ENCODE data around the gene PARP2. TPM values are rescaled to one million over a fixed set of nuclear protein-coding genes. Genes with fewer than 3 reads are reported as not detected.

Gene PARP2, protein sequence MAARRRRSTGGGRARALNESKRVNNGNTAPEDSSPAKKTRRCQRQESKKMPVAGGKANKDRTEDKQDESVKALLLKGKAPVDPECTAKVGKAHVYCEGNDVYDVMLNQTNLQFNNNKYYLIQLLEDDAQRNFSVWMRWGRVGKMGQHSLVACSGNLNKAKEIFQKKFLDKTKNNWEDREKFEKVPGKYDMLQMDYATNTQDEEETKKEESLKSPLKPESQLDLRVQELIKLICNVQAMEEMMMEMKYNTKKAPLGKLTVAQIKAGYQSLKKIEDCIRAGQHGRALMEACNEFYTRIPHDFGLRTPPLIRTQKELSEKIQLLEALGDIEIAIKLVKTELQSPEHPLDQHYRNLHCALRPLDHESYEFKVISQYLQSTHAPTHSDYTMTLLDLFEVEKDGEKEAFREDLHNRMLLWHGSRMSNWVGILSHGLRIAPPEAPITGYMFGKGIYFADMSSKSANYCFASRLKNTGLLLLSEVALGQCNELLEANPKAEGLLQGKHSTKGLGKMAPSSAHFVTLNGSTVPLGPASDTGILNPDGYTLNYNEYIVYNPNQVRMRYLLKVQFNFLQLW
- total RNA-seq (10 to 100 TPM in 7 of 9 donors, 1 to 10 TPM in 2; 6.8 to 20.0 (median 16.2) TPM), polyA plus RNA-seq (10 to 100 TPM; 10.1 to 21.1 TPM)
- long read RNA-seq, donor 1, transcript PARP2-202 (16 exons, 1,881 nt): major isoform, 9 of 13 reads
- long read RNA-seq, donor 1, partial matches to known transcripts: 4 of 13 reads
- long read RNA-seq, donor 1, other reads (novel, unspliced or antisense): 0 of 13 reads
- long read RNA-seq, donor 2, transcript PARP2-202 (16 exons, 1,881 nt): major isoform, 68 of 100 reads
- long read RNA-seq, donor 2, partial matches to known transcripts: 13 of 100 reads
- long read RNA-seq, donor 2, other reads (novel, unspliced or antisense): 18 of 100 reads
- long read RNA-seq, donor 3, transcript PARP2-201 (16 exons, 1,886 nt): major isoform, 7 of 11 reads
- long read RNA-seq, donor 3, partial matches to known transcripts: 2 of 11 reads
- long read RNA-seq, donor 3, other reads (novel, unspliced or antisense): 0 of 11 reads

DNA sequence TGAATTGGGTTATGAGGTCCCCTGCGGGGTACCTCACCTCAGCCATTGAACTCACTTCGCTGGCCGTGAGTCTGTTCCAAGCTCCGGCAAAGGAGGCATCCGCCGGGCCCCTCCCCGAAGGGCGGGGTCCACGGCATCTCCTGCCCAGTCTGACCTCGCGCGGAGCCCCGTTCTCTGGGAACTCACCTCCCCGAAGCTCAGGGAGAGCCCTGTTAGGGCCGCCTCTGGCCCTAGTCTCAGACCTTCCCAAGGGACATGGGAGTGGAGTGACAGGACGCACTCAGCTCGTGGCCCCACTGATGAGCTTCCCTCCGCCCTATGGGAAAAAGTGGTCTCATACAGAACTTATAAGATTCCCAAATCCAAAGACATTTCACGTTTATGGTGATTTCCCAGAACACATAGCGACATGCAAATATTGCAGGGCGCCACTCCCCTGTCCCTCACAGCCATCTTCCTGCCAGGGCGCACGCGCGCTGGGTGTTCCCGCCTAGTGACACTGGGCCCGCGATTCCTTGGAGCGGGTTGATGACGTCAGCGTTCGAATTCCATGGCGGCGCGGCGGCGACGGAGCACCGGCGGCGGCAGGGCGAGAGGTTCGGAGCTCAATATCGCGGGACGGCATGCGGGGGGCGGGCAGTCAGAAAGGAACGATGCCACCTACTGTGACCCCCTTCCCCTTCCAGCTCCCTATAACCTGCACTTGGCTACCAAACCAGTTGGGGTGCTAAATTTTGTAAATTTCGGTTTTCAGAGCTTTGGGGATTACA lies at the start of gene PARP2:
Gene PARP2 (plus strand): TSS at position 544 of the 770 bp plus-strand sequence. CDS start 7 bp downstream, at position 551.
- WGBS, 4 donors: 0% methylated on average over 44 to 50 of the region's 50 CpGs
- H3K4me3 ChIP-seq: peak within 1 kb of the TSS; percentile 52 to 88 (median 70)
- no peaks in the 10 kb centered on the region for H3K9me3 ChIP-seq
- peak; percentile 98 to 99 (median 98) for ATAC-seq
- peak within 1 kb of the TSS; percentile 73 to 98 (median 85) for H3K27ac ChIP-seq
- TF ChIP-seq, protein P1, sequence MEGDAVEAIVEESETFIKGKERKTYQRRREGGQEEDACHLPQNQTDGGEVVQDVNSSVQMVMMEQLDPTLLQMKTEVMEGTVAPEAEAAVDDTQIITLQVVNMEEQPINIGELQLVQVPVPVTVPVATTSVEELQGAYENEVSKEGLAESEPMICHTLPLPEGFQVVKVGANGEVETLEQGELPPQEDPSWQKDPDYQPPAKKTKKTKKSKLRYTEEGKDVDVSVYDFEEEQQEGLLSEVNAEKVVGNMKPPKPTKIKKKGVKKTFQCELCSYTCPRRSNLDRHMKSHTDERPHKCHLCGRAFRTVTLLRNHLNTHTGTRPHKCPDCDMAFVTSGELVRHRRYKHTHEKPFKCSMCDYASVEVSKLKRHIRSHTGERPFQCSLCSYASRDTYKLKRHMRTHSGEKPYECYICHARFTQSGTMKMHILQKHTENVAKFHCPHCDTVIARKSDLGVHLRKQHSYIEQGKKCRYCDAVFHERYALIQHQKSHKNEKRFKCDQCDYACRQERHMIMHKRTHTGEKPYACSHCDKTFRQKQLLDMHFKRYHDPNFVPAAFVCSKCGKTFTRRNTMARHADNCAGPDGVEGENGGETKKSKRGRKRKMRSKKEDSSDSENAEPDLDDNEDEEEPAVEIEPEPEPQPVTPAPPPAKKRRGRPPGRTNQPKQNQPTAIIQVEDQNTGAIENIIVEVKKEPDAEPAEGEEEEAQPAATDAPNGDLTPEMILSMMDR (IDR thresholded peaks at IDR 0.05): peak in 1 of 12 donors; percentile 11
- TF ChIP-seq POLR2A (IDR thresholded peaks at IDR 0.05): peak in 1 of 2 donors; percentile 85
- H3K36me3 ChIP-seq: peaks cover 0 to 34% (median 27%) of the 10 kb centered on the region in 9 donors
- no peaks in the 10 kb centered on the region for H3K27me3 ChIP-seq
- H3K4me1 ChIP-seq: peaks cover 0 to 13% (median 6%) of the 10 kb centered on the region in 12 donors
- peak; percentile 97 to 99 (median 98) for DNase-seq
- intact Hi-C loops (cut with DNase I): loop anchor here in 8 of 10 donors (1.0 to 10.0 kb wide), 14 partner anchors 10 to 340 kb away; partner anchors contain the start of genes APEX1 (in 6 of the 8), OSGEP (in 3 of the 8), CCNB1IP1 (in 2 of the 8) and TEP1 (in 2 of the 8)

DNA sequence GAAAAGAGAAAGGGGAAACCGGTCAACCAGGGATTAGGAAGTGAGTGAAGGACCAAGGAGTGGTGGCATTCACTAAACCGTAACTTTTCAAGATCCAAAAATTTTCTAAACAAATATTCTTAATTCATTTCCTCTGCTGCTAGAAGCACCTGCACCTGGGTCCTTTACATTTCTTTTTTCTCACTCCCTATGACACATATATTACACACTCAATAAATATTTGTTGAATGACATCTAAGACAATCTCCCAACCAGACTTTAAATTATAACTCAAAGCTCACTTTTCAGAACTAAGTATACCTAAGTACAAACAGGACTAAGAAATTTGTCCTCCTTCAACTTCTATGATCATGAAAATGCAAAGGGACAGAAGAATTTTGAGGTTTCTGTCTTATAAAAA lies 48.8 kb upstream of the PARP2 start:
- TF ChIP-seq, protein P1 (IDR thresholded peaks at IDR 0.05): no peak
- TF ChIP-seq POLR2A (IDR thresholded peaks at IDR 0.05): no peak
- no peak for ATAC-seq
- no peaks in the 10 kb centered on the region for H3K27me3 ChIP-seq
- H3K36me3 ChIP-seq: peaks cover 0 to 100% (median 99%) of the 10 kb centered on the region in 9 donors
- no peak for DNase-seq
- no peak overlapping the region for H3K4me3 ChIP-seq
- WGBS, 4 donors: 94 to 96% (median 96%) methylated on average over 2 of the region's 2 CpGs
- intact Hi-C loops (cut with DNase I): no loop called here
- no peaks in the 10 kb centered on the region for H3K4me1 ChIP-seq
- no peak overlapping the region for H3K27ac ChIP-seq
- no peaks in the 10 kb centered on the region for H3K9me3 ChIP-seq

DNA sequence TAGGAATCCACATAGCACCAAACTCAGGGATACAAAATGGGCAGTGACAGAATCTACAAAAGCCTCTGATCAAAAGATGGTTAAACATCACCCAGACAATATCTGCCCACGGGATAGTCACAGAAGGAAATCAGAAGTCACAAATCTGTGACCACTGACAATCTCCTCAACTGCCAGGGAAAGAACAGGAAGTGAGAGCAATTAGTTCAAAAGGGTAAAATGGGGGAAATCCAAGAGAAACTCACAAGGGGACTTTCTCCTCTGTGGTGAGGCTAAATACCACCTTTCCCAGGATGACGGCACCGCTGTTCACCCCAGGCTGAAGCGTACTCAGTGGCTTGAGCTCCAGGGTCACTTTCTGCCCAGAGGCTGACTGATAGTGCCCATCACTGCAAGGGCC lies 48.4 kb upstream of the PARP2 start:
- DNase-seq (no peak), ATAC-seq (no peak)
- H3K4me3 ChIP-seq: no peak overlapping the region
- TF ChIP-seq POLR2A (IDR thresholded peaks at IDR 0.05): no peak
- TF ChIP-seq, protein P1 (IDR thresholded peaks at IDR 0.05): no peak
- H3K27ac ChIP-seq: no peak overlapping the region
- 77 to 88% (median 84%) methylated on average over 4 of the region's 4 CpGs for WGBS, 4 donors
- H3K9me3 ChIP-seq: no peaks in the 10 kb centered on the region
- H3K36me3 ChIP-seq: peaks cover 0 to 100% (median 99%) of the 10 kb centered on the region in 9 donors
- no peaks in the 10 kb centered on the region for H3K27me3 ChIP-seq
- intact Hi-C loops (cut with DNase I): no loop called here
- H3K4me1 ChIP-seq: no peaks in the 10 kb centered on the region
